ENCODE results near the gene MYO16. TPM values are rescaled to one million over a fixed set of nuclear protein-coding genes. Genes with fewer than 3 reads are reported as not detected.

The MYO16 gene
- total RNA-seq, 1 donor from 2014 or later: 1.2 TPM

- TF ChIP-seq CTCF (conservative IDR thresholded peaks at IDR 0.05; ENCODE audit: low read depth, low read length): no peak
- H3K4me3 ChIP-seq (ENCODE audit: low read depth, low read length): no peak overlapping the region
- no peak for DNase-seq (ENCODE audit: low read depth)
Measured at GRCh38 chr13:109160357-109160756, 530.9 kb downstream of the MYO16 start.

- no peak for TF ChIP-seq CTCF (conservative IDR thresholded peaks at IDR 0.05; ENCODE audit: low read depth, low read length)
- no peak for DNase-seq (ENCODE audit: low read depth)
- no peak overlapping the region for H3K4me3 ChIP-seq (ENCODE audit: low read depth, low read length)
Measured at GRCh38 chr13:109160887-109161669, 531.7 kb downstream of the MYO16 start.

- TF ChIP-seq CTCF (conservative IDR thresholded peaks at IDR 0.05; ENCODE audit: low read depth, low read length): no peak
- H3K4me3 ChIP-seq (ENCODE audit: low read depth, low read length): no peak overlapping the region
- no peak for DNase-seq (ENCODE audit: low read depth)
Measured at GRCh38 chr13:109162248-109163036, 533.0 kb downstream of the MYO16 start.

GRCh38 chr13:109163037-109163379 lies 533.6 kb downstream of the MYO16 start:
- TF ChIP-seq CTCF (conservative IDR thresholded peaks at IDR 0.05; ENCODE audit: low read depth, low read length): no peak
- DNase-seq (ENCODE audit: low read depth): no peak
- H3K4me3 ChIP-seq (ENCODE audit: low read depth, low read length): no peak overlapping the region

- TF ChIP-seq CTCF (conservative IDR thresholded peaks at IDR 0.05; ENCODE audit: low read depth, low read length): no peak
- no peak for DNase-seq (ENCODE audit: low read depth)
- no peak overlapping the region for H3K4me3 ChIP-seq (ENCODE audit: low read depth, low read length)
Measured at GRCh38 chr13:109165417-109165904, 536.0 kb downstream of the MYO16 start.

GRCh38 chr13:109166804-109167203 lies 537.4 kb downstream of the MYO16 start:
- TF ChIP-seq CTCF (conservative IDR thresholded peaks at IDR 0.05; ENCODE audit: low read depth, low read length): no peak
- no peak for DNase-seq (ENCODE audit: low read depth)

More at GRCh38 chr13:109166804-109167203, 537.4 kb downstream of the MYO16 start:
- no peak overlapping the region for H3K4me3 ChIP-seq (ENCODE audit: low read depth, low read length)
